KMS-11 (cell line): ENCODE data around the gene COL9A1.

Experiments used
- H2AFZ ChIP-seq: fragments of 200-600 bp; sonication (generic); 2 replicates; pipeline ENCODE4 v1.6.1; 2016; ENCODE audit warnings: antibody characterized with exemption, mixed run types, low read depth
- H3K27ac ChIP-seq: fragments of 200-600 bp; sonication (generic); 2 replicates; pipeline ENCODE4 v1.6.1; 2016; ENCODE audit warnings: mild to moderate bottlenecking, mixed run types
- H3K27me3 ChIP-seq: fragments of 200-600 bp; sonication (generic); 2 replicates; pipeline ENCODE4 v1.6.1; 2017; ENCODE audit warnings: mild to moderate bottlenecking, low read depth, mixed run types, moderate library complexity; ENCODE audit not compliant: insufficient read depth
- H3K36me3 ChIP-seq: fragments of 200-600 bp; sonication (generic); 2 replicates; pipeline ENCODE4 v1.6.1; 2017; ENCODE audit warnings: mild to moderate bottlenecking, mixed run types; ENCODE audit not compliant: insufficient read depth
- H3K4me1 ChIP-seq: fragments of 200-600 bp; sonication (generic); 2 replicates; pipeline ENCODE4 v1.6.1; 2016; ENCODE audit warnings: mild to moderate bottlenecking, low read depth, mixed run types; ENCODE audit not compliant: poor library complexity, severe bottlenecking
- H3K4me2 ChIP-seq: fragments of 200-600 bp; sonication (generic); 2 replicates; pipeline ENCODE4 v1.7.0; 2016; ENCODE audit warnings: mild to moderate bottlenecking, mixed run types
- H3K4me3 ChIP-seq: fragments of 200-600 bp; sonication (generic); IDR thresholded peaks from 2 replicates; pipeline ENCODE4 v1.6.1; 2017; ENCODE audit warnings: low read depth, low read length, mixed read lengths; ENCODE audit not compliant: insufficient read depth
- H3K79me2 ChIP-seq: fragments of 200-600 bp; sonication (generic); 2 replicates; pipeline ENCODE4 v1.6.1; 2016; ENCODE audit warnings: low read depth, mixed run types; ENCODE audit not compliant: insufficient read depth
- H3K9ac ChIP-seq: fragments of 200-600 bp; sonication (generic); 2 replicates; pipeline ENCODE4 v1.6.1; 2016; ENCODE audit warnings: mild to moderate bottlenecking, mixed run types
- H4K20me1 ChIP-seq: fragments of 200-600 bp; sonication (generic); 2 replicates; pipeline ENCODE4 v1.6.1; 2016; ENCODE audit warnings: mild to moderate bottlenecking, mixed run types; ENCODE audit not compliant: insufficient read depth
- CTCF ChIP-seq: fragments of 200-600 bp; sonication (generic); conservative IDR thresholded peaks from 2 replicates; pipeline ENCODE4 v1.6.1; 2017; ENCODE audit warnings: low read depth, mild to moderate bottlenecking, antibody characterized with exemption, low read length, moderate library complexity, mixed read lengths

COL9A1 gene

GRCh38 chr6:70183538-70183937 lies 119.3 kb downstream of the COL9A1 start:
- Histone ChIP-seq H3K27me3 (no peaks in the 10 kb centered on the region), H3K36me3 (no peaks in the 10 kb centered on the region), H3K4me2 (no peak overlapping the region), H3K4me1 (no peaks in the 10 kb centered on the region), H2AFZ (no peak overlapping the region), H3K9ac (no peak overlapping the region), H3K27ac (no peak overlapping the region), H3K79me2 (no peaks in the 10 kb centered on the region), H3K4me3 (no peak overlapping the region), H4K20me1 (no peaks in the 10 kb centered on the region)
- no peak for TF ChIP-seq CTCF

- Histone ChIP-seq H3K79me2 (no peaks in the 10 kb centered on the region), H3K4me2 (no peak overlapping the region), H3K4me3 (no peak overlapping the region), H2AFZ (no peak overlapping the region), H4K20me1 (no peaks in the 10 kb centered on the region), H3K4me1 (no peaks in the 10 kb centered on the region), H3K27ac (no peak overlapping the region), H3K9ac (no peak overlapping the region), H3K36me3 (no peaks in the 10 kb centered on the region), H3K27me3 (no peaks in the 10 kb centered on the region)
- TF ChIP-seq CTCF: no peak
Observed at GRCh38 chr6:70180901-70181599, 121.8 kb downstream of the COL9A1 start.

- no peaks in the 10 kb centered on the region for H3K4me1 ChIP-seq
- H3K36me3 ChIP-seq: no peaks in the 10 kb centered on the region
- H2AFZ ChIP-seq: no peak overlapping the region
- no peak overlapping the region for H3K4me3 ChIP-seq
- no peak overlapping the region for H3K9ac ChIP-seq
- no peaks in the 10 kb centered on the region for H3K79me2 ChIP-seq
- no peaks in the 10 kb centered on the region for H4K20me1 ChIP-seq
- no peaks in the 10 kb centered on the region for H3K27me3 ChIP-seq
- no peak overlapping the region for H3K4me2 ChIP-seq
- H3K27ac ChIP-seq: no peak overlapping the region
- no peak for TF ChIP-seq CTCF
Observed at GRCh38 chr6:70180183-70180900, 122.5 kb downstream of the COL9A1 start.

GRCh38 chr6:70176842-70177550 lies 125.9 kb downstream of the COL9A1 start:
- no peaks in the 10 kb centered on the region for H3K79me2 ChIP-seq
- H3K36me3 ChIP-seq: no peaks in the 10 kb centered on the region
- H3K9ac ChIP-seq: no peak overlapping the region
- H3K4me3 ChIP-seq: no peak overlapping the region
- H2AFZ ChIP-seq: no peak overlapping the region
- H3K27ac ChIP-seq: no peak overlapping the region
- no peak for TF ChIP-seq CTCF
- H4K20me1 ChIP-seq: no peaks in the 10 kb centered on the region
- no peaks in the 10 kb centered on the region for H3K4me1 ChIP-seq
- H3K4me2 ChIP-seq: no peak overlapping the region
- H3K27me3 ChIP-seq: no peaks in the 10 kb centered on the region
